ENCODE results near the gene MAL.
"Not testable (repeated sequence)": the region's sequence is repeated elsewhere in the genome, so short reads cannot be mapped to it uniquely, and the experiment has no call there.

MAL gene

DNA sequence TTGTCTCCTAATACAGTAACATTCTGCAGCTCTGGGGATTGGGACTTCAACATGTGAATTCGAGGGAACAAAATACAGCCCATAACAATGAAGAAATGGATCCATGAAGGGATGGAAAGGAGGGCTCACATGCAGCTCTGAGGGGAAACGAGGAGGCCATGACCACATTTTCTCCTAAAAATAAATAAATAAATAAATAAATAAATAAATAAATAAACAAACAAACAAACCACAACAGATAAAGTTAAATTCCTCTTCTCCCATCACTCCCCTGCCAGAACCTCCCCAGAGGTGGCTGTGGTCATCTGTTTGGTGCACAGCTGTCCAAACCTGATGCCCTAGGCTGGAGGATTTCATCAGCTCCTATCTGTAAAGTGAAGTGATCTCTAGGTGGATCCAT, 42.7 kb downstream of the MAL start:
- no peak for DNase-seq

DNA sequence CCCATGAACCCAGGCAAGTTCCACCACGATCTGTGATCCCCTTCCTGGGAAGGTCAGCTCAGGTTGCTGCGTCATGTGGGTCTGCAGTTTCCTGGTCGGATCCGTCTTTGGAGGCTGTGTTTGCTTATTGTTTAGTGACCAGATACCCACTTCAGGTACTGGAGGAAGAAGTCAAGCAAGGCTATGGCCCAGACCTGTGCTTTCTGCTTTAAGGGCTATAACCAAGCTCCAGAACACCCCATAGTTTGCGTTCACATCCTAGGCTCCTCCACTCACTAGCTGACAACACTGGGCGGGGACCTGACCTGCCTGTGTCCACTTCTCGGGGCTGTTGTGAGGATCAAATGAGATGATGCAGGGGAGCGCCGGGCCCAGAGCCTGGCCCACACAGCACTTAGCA, 44.0 kb downstream of the MAL start:
- no peak for DNase-seq

DNA sequence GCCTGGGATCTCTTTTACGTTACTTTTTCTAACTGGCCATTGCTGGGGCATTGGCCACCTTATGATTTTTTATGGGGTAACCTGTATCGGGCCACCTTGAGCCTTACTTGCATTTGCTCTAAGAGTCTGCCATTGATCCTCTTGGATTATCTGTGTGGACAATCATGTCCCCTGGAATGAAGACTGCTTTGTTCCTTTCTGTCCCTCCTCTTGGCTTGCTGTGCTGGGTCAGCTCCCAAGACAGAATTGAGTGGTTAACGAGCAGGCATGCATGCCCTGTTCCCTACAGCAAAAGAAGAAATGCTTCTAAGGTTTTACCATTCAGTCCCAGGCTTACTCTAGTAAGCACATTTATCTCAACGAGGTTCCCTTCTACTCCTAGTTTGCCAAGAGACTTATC, 46.3 kb downstream of the MAL start:
- no peak for DNase-seq

DNA sequence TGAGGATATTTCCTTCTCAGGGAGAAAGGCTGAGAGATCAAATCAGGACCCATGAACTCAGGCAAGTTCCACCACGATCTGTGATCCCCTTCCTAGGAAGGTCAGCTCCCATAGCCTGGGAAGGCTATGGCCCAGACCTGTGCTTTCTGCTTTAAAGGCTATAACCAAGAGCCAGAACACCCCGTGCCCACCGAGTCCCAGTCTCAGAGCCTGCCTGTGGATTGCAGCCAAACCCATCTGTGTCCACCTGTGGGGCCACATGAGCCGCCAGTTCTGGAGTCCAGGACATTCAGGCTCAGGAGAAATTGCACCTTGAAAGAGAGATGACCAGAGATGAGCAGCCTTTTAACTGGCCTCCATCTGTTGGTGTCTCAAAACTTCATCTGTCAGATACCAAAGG, 46.9 kb downstream of the MAL start:
- DNase-seq = no peak

DNA sequence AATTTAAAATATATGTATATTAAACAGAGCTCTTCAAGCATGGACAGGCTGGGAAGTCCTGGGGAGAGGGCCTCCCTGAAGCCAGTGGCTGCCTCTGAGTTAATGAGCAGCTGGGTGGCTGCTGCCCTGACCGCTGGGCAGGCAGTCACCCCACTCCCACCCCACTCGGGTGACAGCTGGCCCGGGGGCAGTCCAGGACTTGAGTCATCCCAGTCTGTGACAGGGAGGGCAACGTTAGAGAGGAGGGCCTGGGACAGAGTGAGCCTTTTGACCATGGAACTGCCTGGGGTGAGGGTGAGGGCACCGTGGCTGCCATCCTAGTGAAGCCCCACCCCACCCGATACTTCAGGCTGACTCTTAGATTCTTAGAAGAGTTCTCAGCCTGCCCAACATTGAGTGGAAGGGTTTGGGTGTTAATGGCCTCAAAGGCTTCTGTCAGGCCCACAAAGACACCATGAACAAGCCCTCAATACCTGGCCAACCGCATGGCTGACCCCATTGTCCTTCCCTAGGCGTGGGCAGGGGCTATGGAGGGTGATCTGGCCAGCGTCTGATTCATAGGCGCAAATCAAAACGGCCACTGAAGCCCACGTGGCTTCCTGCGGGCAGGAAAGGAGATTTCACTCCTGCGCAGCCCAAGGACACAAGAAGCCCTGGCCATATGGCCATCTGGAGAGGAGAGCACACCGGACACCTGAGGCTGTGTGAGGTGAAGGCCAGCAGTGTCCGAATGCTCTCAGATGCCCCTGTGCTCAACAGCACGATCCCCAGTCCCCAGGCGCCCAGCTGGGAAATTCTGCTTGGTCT, 48.6 kb downstream of the MAL start:
- no peak for DNase-seq

DNA sequence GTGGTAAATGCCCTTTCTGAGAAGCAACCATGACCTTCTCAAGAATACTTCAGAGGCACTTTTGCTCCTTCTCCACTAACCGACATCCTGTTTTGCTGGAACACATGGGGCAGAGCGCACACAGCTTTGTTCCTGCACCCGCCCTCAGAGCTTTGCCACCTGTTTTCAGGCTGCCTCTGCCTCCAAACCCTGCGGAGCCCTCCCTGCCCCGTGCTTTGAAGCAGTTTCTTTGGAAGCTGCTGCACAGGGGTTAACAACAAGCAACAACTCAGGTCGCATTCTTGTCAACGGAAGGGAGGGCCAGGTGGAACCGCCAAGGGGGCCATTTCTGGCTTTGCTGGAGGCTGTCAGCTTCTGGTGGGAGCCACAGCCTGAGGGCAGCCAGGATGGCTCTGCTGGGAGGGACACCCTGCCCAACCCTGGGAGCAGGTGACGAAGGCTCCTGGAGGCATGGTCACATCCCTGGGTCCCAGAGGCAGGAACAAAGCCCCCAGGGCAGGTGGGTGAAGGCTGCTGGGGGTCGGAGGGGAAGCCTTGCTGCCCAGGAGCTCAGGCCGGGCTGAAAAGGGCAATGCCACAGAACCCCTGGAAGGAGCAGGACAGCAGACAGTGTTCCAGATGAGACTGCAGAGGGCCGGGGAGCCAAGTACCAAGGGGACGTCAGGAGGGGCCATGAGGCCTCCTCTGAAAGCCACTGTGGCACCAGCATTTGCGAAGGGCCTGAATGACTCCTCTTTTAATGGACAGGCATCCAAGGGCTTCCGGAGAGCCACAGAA, 49.3 kb downstream of the MAL start:
- no peak for DNase-seq

DNA sequence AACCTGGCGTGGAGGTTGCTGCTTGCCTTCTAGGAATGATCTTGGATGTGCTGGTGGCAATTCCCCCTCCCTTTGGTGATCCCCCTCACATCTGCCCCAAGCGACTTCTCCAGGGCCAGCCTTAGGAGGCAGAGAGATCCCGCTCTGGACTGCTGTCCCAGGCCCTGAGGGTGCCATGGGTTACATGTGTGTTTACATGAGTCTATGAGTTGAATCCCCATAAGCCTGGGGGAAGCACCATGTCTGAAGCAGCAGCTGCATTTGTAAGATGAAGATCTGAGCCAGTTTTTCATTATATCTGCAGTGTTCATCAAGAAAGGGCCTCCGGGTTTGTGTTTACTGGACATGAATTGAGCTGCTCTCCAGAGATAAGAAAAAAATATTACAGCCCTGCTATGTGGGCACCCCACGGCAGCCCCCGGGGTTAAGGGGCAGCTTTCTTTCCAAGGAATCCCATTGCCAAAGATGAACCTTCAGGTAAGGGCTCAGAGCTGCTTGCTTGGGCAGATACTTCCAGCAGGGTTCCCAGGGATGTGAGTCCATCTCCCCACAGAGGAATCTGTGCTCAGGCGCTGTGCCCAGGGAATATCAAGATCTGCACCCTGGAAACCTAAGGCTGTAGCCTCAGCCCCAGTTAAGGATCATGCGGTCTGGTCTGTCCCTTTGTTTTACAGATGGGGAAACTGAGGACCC, 50.1 kb downstream of the MAL start:
- no peak for DNase-seq

DNA sequence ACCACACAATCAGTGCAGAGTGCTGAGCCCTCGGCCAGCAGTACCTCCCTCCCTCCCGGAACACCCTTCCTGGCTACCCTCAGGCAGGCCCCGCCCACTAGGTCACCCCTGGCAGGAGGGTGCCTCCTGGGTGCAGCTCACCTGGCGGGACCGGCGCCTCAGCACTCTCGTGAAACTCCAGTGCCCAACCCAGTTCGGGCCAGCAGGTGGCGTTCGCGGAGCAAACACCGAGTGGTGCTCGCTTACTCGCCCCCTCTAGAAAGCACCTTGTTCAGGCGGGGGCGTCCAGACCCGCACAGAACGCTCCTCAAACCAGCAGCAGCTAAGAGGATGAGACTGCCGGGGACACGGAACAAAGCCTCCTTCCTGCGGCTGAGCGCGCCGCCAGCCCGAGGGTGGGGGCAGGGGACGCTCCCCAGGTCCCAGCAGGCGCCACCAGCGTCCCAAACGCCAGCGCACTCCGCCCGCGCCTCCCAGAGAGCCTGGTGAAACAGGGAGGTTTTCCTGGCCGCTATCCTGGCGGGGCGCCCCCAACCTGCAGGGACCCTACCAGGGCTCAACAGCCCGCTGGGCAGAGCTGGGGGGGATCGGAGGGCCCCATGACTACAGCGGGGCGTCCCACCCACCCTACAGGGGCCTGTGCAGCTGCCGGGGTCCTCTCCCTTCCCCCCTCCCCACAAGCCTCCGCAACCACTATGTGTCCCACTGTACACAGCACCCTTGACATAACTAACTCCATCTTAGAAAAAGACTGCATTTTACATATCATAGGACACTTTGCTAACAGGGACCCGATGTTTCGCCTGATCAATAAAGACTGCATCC, 51.4 kb downstream of the MAL start:
- peak; percentile 38 for DNase-seq

DNA sequence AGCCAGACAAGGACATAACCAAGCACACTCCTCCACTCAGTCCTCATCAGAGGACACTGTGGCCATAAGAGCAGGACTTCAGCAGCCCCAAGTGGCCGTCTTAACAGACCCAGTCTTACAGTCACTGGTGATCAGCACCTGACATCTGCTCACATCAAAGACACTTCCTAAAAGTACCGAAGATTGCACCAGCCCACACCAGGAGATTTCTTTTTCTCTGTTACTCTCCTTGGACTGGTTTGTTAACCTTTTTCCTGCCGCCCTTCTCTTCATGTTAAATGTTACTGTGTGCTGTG, 52.0 kb downstream of the MAL start:
- DNase-seq = no peak

DNA sequence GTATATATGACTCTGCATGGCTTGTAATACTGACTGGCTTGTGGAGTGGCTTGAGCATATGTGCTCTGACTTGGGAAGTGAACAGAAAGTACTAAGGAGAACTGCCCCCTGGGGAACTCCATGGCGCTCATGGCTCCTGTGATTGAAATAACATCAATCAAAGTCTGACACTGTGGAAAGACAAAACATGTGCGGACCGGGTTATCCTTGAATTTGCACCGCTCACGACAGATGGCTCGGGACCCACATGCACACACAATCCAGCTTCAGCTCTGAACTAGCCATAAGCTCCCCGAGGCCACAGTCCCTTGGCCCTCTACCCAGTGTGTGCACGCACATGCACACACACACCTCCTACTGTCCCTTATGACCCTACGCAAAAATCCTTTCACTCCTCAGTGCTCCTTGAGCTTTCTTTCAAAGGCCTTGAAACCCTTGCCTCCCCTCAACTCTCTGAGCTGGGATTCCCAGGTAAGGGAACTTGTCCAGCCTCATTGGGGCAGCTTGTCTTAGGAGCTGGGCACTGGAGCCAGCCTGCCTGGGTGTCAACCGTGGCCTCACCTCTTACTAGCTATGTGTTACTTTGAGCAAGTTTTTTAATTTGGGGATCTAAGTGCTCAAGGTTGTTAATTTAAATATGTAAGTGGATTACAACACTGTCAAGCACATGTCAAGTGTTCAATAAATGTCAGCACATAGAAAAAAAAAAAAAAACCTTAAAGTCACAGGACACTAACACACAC, 52.5 kb downstream of the MAL start:
- DNase-seq = no peak

DNA sequence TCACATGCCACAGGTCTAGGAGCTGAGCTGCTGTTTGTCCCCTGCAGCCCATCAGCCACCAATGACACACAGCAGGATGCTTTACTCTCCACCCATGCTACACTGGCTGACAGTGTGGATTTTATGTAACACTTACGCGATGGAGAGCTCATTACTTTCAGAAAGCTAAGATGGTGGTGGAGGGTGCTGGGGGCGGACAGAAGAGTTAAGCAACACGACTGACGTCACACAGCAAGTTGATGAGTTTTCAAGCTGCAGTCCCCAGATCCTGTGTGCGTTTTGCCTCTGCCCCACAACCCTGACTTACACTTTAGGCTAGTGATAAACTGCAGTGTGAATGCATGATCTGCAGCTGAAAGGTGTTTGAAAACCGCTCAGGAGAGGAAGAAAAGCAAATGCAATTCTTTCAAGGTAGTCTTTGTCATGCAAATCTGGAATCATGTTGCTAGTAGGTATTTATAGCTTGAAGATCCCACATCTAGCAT, 53.7 kb downstream of the MAL start:
- no peak for DNase-seq

DNA sequence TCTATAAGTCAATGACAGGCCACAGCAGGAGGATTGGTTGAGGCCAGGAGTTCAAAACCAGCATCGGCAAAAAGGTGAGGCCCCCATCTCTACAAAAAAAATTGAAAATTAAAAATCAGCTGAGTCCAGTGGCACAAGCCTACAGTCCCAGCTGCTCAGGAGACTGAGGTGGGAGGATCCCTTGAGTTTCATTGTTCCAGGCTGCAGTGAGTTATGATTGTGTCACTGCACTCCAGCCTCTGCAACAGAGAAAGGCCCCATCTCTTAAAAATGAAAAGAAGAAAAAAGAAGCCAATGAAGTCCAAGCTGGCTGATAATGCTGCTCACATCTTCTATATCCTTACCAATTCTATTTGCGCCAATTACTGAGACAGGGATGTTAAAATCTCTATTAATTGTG, 57.0 kb downstream of the MAL start:
- DNase-seq = no peak

DNA sequence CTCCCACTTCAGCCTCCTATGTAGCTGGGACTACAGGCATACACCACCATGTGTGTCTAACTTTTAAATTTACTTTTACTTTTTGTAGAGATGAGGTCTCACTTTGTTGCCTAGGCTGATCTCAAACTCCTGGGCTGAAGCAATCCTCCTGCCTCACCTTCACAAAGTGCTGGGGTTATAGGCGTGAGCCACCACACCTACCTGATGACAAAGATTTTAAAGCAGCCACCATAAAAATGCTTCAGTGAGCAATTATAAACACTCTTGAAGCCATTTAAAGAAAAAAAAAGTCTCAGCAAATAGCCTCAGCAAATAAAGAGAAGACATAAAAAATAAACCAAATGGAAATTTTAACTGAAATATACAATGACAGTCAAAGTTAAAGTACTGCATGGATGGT, 60.5 kb downstream of the MAL start:
- DNase-seq = no peak

DNA sequence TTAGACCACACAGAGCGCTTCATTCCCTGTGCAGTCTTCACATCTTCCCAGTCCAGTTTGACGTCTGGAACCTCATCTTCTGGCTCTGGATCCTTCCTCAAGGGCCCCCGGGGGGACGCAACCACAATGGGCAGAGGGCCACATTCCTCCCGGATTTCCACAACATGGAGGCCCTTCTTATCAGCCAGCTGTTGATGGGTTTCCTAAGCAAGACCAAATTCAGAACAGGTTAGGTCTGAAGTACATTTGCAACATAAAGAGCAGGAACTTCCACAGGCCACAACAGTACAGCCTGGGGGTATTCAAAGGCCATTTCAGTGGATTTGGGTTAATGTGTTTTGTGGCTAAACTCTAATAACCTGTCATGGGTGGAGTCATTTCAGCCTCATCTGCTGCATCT, 61.9 kb downstream of the MAL start:
- DNase-seq = no peak

DNA sequence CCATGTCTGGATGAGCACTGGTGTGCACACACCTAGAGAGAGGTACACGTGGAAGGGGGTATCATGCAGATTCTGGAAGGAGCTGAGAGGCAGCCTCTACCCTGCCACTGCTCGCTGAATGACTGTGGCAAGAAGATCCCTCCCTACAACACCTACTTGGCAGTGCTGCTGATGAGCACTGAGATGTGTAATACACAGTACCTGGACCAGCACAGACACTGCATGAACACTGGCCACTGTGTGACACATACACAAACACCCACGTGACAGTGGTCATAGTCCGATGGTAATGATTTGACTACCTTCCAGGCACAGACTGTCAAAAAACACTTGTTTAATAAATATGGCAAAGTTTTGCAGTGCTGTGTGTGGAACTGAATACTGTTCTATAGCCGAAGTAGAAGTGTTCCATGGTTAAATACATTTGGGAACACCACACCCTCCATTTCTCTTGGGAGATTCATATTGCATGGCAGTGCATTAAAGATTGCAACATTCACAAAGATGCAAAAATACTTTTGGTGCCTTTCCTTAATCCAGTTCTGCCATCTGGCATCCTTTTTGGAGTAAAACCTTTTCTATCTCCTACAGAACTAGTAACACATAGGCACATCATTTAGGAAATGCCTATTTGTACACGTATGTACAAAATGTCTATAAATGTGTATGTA, 66.5 kb downstream of the MAL start:
- DNase-seq = no peak

DNA sequence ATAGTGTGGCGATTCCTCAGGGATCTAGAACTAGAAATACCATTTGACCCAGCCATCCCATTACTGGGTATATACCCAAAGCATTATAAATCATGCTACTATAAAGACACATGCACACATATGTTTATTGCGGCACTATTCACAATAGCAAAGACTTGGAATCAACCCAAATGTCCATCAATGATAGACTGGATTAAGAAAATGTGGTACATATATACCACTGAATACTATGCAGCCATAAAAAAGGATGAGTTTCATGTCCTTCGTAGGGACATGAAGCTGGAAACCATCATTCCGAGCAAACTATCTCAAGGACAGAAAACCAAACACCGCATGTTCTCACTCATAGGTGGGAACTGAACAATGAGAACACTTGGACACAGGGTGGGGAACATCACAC, 72.8 kb downstream of the MAL start:
- not testable (repeated sequence) for DNase-seq

DNA sequence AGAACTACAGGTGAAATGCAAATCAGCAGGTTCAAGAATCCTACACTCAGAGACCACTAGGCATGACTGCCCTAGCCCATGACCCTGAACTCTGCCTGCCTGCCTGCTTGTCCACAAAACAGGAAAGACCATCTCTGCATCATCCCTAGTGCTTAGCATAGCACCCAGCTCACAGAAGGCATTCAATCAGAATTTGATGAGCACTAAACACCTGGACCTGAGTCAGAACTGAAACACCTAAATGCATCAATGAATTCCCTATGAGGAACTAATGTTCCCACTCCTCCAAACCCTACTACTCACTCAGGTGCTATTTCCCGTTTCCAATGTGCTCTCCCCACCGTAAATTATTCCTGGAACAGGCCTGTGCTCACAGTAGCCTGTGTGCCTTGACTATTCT, 74.4 kb downstream of the MAL start:
- DNase-seq = no peak

All from NCI-H2029 treated with DMSO at 0.1 percent for 48 hours (cell line).